Mammary epithelial cell (primary cell): ENCODE results near the gene LHFPL3.
"Not testable (repeated sequence)": the region's sequence is repeated elsewhere in the genome, so short reads cannot be mapped to it uniquely, and the experiment has no call there.

ENCODE experiments used
- CTCF ChIP-seq, 2 donors: IDR thresholded peaks in 1 of 2; conservative IDR thresholded peaks in 1 of 2; 2 replicates each; pipeline ENCODE4 v1.5.1; 2011 to 2012; ENCODE audit warnings: inconsistent platforms in 2 of 2, low read length in 2 of 2, mild to moderate bottlenecking in 2 of 2, control low read depth in 1 of 2, low read depth in 1 of 2; ENCODE audit not compliant: insufficient read depth in 1 of 2; ENCODE audit errors: extremely low read depth in 1 of 2
- EZH2 ChIP-seq: IDR thresholded peaks from 2 replicates; pipeline ENCODE4 v1.6.1; 2012; ENCODE audit warnings: low read length, inconsistent platforms, borderline replicate concordance

DNA sequence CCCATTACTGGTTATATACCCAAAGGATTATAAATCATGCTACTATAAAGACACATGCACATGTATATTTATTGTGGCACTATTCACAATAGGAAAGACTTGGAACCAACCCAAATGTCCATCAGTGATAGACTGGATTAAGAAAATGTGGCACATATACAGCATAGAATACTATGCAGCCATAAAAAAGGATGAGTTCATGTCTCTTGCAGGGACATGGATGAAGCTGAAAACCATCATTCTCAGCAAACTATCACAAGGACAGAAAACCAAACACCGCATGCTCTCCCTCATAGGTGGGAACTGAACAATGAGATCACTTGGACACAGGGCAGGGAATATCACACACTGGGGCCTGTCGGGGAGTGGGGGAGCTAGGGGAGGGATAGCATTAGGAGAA is 392.6 kb downstream of the LHFPL3 start:
- not testable (repeated sequence) for TF ChIP-seq CTCF (conservative IDR thresholded peaks at IDR 0.05 in 1 of 2, IDR thresholded peaks at IDR 0.05 in 1 of 2; ENCODE audit: extremely low read depth in 1 of 2, insufficient read depth in 1 of 2, low read depth in 1 of 2, low read length in 2 of 2); EZH2
